HUES48 (cell line): Measurements from ENCODE around the gene PON2.
"Not testable (repeated sequence)": the region's sequence is repeated elsewhere in the genome, so short reads cannot be mapped to it uniquely, and the experiment has no call there.

Experiments
- H3K27ac ChIP-seq: one replicate; pipeline ENCODE4 v1.7.0; 2013; ENCODE audit warnings: low read depth, low read length, inconsistent platforms
- H3K27me3 ChIP-seq: 2 replicates; pipeline ENCODE4 v1.6.1; 2013; ENCODE audit warnings: mild to moderate bottlenecking, low read length; ENCODE audit not compliant: control insufficient read depth, insufficient read depth
- H3K36me3 ChIP-seq: 2 replicates; pipeline ENCODE4 v1.6.1; 2013; ENCODE audit warnings: low read length; ENCODE audit not compliant: control insufficient read depth, insufficient read depth
- H3K4me1 ChIP-seq: 2 replicates; pipeline ENCODE4 v1.6.1; 2013; ENCODE audit warnings: mild to moderate bottlenecking, low read length; ENCODE audit not compliant: control insufficient read depth, insufficient read depth
- H3K4me3 ChIP-seq: 2 replicates; pipeline ENCODE4 v1.5.1; 2013; ENCODE audit warnings: mild to moderate bottlenecking, low read depth, low read length
- H3K9ac ChIP-seq: 2 replicates; pipeline ENCODE4 v1.6.1; 2013; ENCODE audit warnings: mild to moderate bottlenecking, low read depth, low read length, moderate library complexity
- H3K9me3 ChIP-seq: 2 replicates; pipeline ENCODE4 v1.6.1; 2013; ENCODE audit warnings: low read length; ENCODE audit not compliant: control insufficient read depth, insufficient read depth

PON2 gene

GRCh38 chr7:95471071-95471470 lies 36.2 kb upstream of the PON2 start:
- H3K27me3 ChIP-seq = no peaks in the 10 kb centered on the region
- H3K9ac ChIP-seq = no peak overlapping the region
- no peaks in the 10 kb centered on the region for H3K36me3 ChIP-seq
- H3K27ac ChIP-seq = peak overlapping the region; percentile 89
- no peak overlapping the region for H3K4me3 ChIP-seq
- H3K4me1 ChIP-seq = peaks cover 29% of the 10 kb centered on the region
- H3K9me3 ChIP-seq = no peaks in the 10 kb centered on the region

DNA sequence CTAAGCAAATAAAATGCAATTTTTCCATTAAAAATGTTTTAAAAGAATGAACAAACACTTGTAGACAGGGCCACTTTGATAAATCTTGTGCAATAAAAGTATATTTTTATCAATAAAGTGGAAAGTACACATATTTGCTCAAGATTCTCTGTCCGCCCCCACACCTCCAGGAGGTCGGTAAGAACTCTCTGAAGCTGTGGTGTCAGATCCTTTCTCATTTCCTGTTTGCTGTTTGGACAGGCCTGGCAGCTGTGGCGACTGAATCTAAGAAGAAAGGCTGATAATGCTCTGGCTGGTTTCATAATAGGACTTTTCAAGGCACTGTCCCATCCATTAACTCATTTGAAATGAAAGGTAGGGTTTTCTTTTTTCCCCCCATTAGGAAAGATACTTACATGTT lies 35.6 kb upstream of the PON2 start:
- H3K27me3 ChIP-seq = no peaks in the 10 kb centered on the region
- no peaks in the 10 kb centered on the region for H3K36me3 ChIP-seq
- no peak overlapping the region for H3K9ac ChIP-seq
- H3K27ac ChIP-seq = peak overlapping the region; percentile 89
- H3K4me1 ChIP-seq = peaks cover 29% of the 10 kb centered on the region
- no peaks in the 10 kb centered on the region for H3K9me3 ChIP-seq
- no peak overlapping the region for H3K4me3 ChIP-seq

DNA sequence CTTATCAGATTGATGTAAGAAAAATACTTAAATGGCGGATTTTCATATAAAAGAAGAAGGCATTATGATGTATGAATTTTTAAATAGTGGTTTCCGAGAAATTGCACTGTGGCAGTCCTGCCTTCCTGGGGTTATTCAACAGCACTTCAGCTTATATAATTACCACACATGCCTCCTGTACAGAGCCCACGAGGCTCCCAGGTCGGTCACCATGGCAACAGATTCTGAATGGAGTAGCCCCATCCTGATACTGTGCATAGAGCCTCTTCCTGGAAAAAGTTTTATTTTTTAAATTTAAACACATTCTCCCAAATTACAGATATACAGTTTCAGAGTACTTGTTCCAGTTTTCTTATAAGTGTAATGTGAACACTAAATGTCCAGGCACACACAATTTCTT lies 35.0 kb upstream of the PON2 start:
- H3K36me3 ChIP-seq = no peaks in the 10 kb centered on the region
- peak overlapping the region; percentile 89 for H3K27ac ChIP-seq
- H3K4me3 ChIP-seq = no peak overlapping the region
- no peak overlapping the region for H3K9ac ChIP-seq
- peaks cover 29% of the 10 kb centered on the region for H3K4me1 ChIP-seq
- no peaks in the 10 kb centered on the region for H3K27me3 ChIP-seq
- H3K9me3 ChIP-seq = no peaks in the 10 kb centered on the region

- no peaks in the 10 kb centered on the region for H3K27me3 ChIP-seq
- H3K9me3 ChIP-seq = no peaks in the 10 kb centered on the region
- no peak overlapping the region for H3K4me3 ChIP-seq
- no peaks in the 10 kb centered on the region for H3K36me3 ChIP-seq
- no peak overlapping the region for H3K27ac ChIP-seq
- H3K4me1 ChIP-seq = peaks cover 29% of the 10 kb centered on the region
- no peak overlapping the region for H3K9ac ChIP-seq
These were observed 34.4 kb upstream of the PON2 start for GRCh38 chr7:95469187-95469586.

GRCh38 chr7:95467912-95468607 lies 33.2 kb upstream of the PON2 start:
- Histone ChIP-seq H3K36me3 (no peaks in the 10 kb centered on the region), H3K9me3 (no peaks in the 10 kb centered on the region), H3K27ac (no peak overlapping the region), H3K4me1 (peaks cover 26% of the 10 kb centered on the region), H3K4me3 (no peak overlapping the region), H3K9ac (no peak overlapping the region), H3K27me3 (no peaks in the 10 kb centered on the region)

DNA sequence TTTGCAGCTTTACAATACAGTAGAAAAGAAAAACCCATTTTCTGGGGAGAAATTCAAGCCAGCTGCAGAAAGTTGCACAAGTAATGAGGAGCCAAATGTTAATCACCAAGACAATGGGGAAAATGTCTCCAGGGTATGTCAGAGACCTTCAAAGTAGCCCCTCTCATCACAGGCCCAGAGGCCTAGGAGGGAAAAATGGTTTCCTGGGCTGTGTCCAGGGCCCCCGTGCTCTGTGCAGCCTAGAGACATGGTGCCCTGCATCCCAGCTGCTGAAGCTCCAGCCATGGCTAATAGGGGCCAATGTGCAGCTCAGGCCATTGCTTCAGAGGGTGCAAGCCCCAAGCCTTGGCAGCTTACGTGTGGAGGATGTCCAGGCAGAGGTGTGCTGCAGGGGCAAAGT lies 25.8 kb upstream of the PON2 start:
- H3K36me3 ChIP-seq, H3K27ac ChIP-seq, H3K9ac ChIP-seq, H3K4me3 ChIP-seq, H3K27me3 ChIP-seq, H3K4me1 ChIP-seq: not testable (repeated sequence)
- H3K9me3 ChIP-seq = peaks cover 13% of the 10 kb centered on the region

GRCh38 chr7:95457947-95458346 lies 23.1 kb upstream of the PON2 start:
- H3K4me3 ChIP-seq = no peak overlapping the region
- no peak overlapping the region for H3K9ac ChIP-seq
- no peaks in the 10 kb centered on the region for H3K4me1 ChIP-seq
- no peaks in the 10 kb centered on the region for H3K27me3 ChIP-seq
- H3K27ac ChIP-seq = no peak overlapping the region
- no peaks in the 10 kb centered on the region for H3K36me3 ChIP-seq
- peaks cover 13% of the 10 kb centered on the region for H3K9me3 ChIP-seq

- Histone ChIP-seq H3K9me3 (peaks cover 3% of the 10 kb centered on the region; the same call in 1 of the 2 replicates), H3K36me3 (no peaks in the 10 kb centered on the region), H3K4me1 (no peaks in the 10 kb centered on the region), H3K4me3 (no peak overlapping the region), H3K27me3 (no peaks in the 10 kb centered on the region), H3K27ac (no peak overlapping the region), H3K9ac (no peak overlapping the region)
These were observed 19.7 kb upstream of the PON2 start for GRCh38 chr7:95454438-95455045.

- Histone ChIP-seq H3K9ac (no peak overlapping the region), H3K4me1 (no peaks in the 10 kb centered on the region), H3K9me3 (no peaks in the 10 kb centered on the region), H3K4me3 (no peak overlapping the region), H3K27me3 (no peaks in the 10 kb centered on the region), H3K27ac (no peak overlapping the region), H3K36me3 (no peaks in the 10 kb centered on the region)
These were observed 11.8 kb upstream of the PON2 start for GRCh38 chr7:95446618-95447017.

DNA sequence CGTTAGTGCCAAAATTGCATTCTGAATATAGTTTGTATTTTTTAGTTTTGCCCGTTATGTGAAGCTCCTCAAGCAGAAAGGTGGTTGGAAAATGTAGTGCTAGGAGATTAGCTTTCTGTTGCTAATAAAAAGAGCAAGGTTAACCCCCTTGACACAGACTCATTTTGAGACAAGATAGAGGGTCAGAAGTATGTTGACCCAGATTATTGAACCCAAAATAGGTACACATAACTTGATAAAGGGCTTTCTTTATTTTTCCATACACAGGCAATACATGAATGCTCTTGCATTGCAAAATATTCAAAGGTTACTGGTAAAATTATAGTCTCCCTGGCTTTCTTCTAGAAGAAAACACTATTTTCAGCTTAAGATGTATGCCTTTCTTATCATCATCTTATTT lies 10.0 kb upstream of the PON2 start:
- Histone ChIP-seq H3K36me3 (no peaks in the 10 kb centered on the region), H3K9me3 (no peaks in the 10 kb centered on the region), H3K4me3 (no peak overlapping the region), H3K9ac (no peak overlapping the region), H3K27me3 (no peaks in the 10 kb centered on the region), H3K4me1 (no peaks in the 10 kb centered on the region), H3K27ac (no peak overlapping the region)

DNA sequence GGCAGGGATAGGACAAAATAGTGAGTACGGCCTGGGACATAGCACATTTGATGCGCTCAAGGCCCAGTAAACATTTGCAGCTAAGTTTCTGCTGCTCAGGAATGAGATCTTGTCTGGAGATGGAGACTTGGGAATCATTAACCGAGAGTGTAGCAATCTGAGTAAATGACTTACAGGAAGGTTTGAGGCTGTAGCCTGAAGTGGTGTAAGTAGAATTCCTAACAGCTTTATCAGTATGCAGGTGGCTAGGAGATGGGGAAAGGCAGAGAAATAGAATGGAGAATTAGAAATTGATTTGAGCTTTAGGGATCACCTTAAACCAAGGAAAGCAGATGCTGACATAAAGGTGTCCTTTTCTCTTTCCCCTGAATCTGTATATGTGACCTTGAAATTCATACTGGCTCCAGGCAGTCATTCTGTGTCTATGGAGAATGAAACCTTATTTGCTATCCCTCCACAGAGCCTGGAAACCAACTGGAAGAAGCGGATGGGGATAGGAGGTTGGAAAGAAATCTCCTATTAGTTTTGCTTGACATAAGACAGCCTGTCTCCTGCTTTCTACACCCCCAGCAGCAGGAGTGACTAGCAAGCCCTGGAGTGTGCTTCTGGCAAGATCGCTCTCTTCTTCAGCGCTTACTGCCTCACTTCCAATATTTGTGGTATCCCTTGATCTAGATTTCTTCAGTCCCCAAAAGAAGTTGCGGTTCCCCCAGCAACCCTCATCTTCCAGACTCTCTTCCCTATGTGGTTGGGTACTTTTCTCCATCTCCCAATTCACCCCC lies 6.4 kb upstream of the PON2 start:
- no peaks in the 10 kb centered on the region for H3K27me3 ChIP-seq
- H3K27ac ChIP-seq = no peak overlapping the region
- H3K9ac ChIP-seq = no peak overlapping the region
- no peaks in the 10 kb centered on the region for H3K9me3 ChIP-seq
- no peaks in the 10 kb centered on the region for H3K4me1 ChIP-seq
- no peak overlapping the region for H3K4me3 ChIP-seq
- H3K36me3 ChIP-seq = no peaks in the 10 kb centered on the region
